Mucosa of descending colon (tissue), 3 donors: Measurements from ENCODE around the gene CD74. TPM values are rescaled to one million over a fixed set of nuclear protein-coding genes. Genes with fewer than 3 reads are reported as not detected.
A peak's percentile ranks its signal among the peaks of the same experiment; 100 is the strongest.

Source experiments
- ATAC-seq: fragments of 200-7000 bp; cut with Tn5 transposase; one replicate; pipeline ENCODE4 v1.9.1; 2020; ENCODE audit warnings: mild to moderate bottlenecking, moderate library complexity
- DNase-seq, 3 donors: peaks; one replicate each; pipeline ENCODE4 v3.0.0-alpha.2; 2020
- H3K36me3 ChIP-seq: fragments of 200-600 bp; one replicate; pipeline ENCODE4 v1.8.0; 2021; ENCODE audit warnings: low read depth, mild to moderate bottlenecking
- H3K4me1 ChIP-seq: fragments of 200-600 bp; one replicate; pipeline ENCODE4 v1.8.0; 2021; ENCODE audit warnings: low read depth, mild to moderate bottlenecking
- H3K4me3 ChIP-seq: fragments of 200-600 bp; one replicate; pipeline ENCODE4 v1.8.0; 2021; ENCODE audit warnings: mild to moderate bottlenecking
- H3K9me3 ChIP-seq: fragments of 200-600 bp; one replicate; pipeline ENCODE4 v1.8.0; 2021; ENCODE audit warnings: mild to moderate bottlenecking
- intact Hi-C, 2 donors: fragments of 100-400 bp; cut with DNase I in 1 of 2; cut with micrococcal nuclease in 1 of 2; formaldehyde crosslinking; loops; one replicate each; pipeline versions ENCODE4 v1.11.0 to v1.11.1; 2022; cut with DNase I, micrococcal nuclease
- total RNA-seq, 3 donors: library from RNA; stranded (reverse); fragmentation: NEBNext Ultra II Directional in 2 of 3; extraction: Animal tissue kit (Norgen Biotek cat#: 25700) in 2 of 3; gene quantifications; one replicate each; pipeline versions ENCODE4 v1.2.1 to v1.2.4, GENCODE V29; 2021 to 2023
- TF ChIP-seq, protein P1 (sequence below): fragments of 200-600 bp; IDR thresholded peaks from one replicate; pipeline ENCODE4 v1.8.0; 2022; ENCODE audit warnings: antibody characterized with exemption, mild to moderate bottlenecking
- donor health status: DM: no; HTN: no; CAD: no; lungs with moderate emphysema.
- donor health status: DM: no; HTN: no; CAD: no.
- donor health status: DM: no; HTN: yes; CAD: no.

Gene CD74
- total RNA-seq, 3 donors from 2014 or later = 198 to 1,033 (median 284) TPM

DNA sequence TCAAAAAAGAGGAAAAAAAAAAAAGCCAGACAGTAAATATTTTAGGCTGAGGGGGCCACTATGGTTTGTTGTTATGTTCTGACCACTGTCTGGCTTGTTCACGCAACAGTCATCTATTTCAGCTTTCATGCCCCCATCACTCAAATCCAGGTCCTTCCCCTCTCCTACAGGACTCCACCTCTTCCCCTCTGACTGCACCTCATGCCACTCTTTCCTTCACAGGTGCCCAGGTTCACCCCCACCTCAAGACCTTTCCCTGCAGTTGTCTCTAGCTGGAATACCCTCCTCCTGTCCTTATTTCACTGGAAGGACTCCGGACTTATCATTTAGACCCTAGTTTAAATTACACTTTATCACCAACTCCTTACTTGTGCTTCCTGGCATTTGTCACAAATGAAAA is 33.4 kb upstream of the CD74 start:
- Histone ChIP-seq H3K4me3 (no peak overlapping the region), H3K36me3 (peaks cover 13% of the 10 kb centered on the region), H3K4me1 (peaks cover 12% of the 10 kb centered on the region), H3K9me3 (no peaks in the 10 kb centered on the region)
- ATAC-seq (no peak), DNase-seq (no peak)
- intact Hi-C loops = no loop called here
- TF ChIP-seq, protein P1, sequence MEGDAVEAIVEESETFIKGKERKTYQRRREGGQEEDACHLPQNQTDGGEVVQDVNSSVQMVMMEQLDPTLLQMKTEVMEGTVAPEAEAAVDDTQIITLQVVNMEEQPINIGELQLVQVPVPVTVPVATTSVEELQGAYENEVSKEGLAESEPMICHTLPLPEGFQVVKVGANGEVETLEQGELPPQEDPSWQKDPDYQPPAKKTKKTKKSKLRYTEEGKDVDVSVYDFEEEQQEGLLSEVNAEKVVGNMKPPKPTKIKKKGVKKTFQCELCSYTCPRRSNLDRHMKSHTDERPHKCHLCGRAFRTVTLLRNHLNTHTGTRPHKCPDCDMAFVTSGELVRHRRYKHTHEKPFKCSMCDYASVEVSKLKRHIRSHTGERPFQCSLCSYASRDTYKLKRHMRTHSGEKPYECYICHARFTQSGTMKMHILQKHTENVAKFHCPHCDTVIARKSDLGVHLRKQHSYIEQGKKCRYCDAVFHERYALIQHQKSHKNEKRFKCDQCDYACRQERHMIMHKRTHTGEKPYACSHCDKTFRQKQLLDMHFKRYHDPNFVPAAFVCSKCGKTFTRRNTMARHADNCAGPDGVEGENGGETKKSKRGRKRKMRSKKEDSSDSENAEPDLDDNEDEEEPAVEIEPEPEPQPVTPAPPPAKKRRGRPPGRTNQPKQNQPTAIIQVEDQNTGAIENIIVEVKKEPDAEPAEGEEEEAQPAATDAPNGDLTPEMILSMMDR = no peak

DNA sequence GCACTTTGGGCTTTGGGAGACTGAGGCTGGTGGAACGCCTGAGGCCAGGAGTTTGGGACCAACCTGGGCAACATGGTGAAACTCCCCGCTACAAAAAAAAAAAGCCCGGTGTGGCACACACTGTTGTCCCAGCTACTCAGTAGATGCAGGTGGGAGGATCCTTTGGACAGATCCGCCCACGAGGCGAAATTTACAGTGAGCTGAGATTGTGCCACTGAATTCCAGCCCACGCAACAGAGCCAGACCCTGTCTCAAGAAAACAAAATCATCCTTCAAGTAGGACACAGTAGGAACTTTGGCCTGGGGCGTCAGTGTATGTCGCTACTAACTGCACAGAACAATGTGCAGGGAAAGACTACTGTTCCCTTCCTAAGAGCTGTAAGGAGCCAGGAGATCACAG is 32.1 kb upstream of the CD74 start:
- Histone ChIP-seq H3K4me3 (no peak overlapping the region), H3K4me1 (peaks cover 12% of the 10 kb centered on the region), H3K9me3 (no peaks in the 10 kb centered on the region), H3K36me3 (peaks cover 13% of the 10 kb centered on the region)
- no peak for ATAC-seq
- TF ChIP-seq, protein P1 = no peak
- no peak for DNase-seq
- intact Hi-C loops = no loop called here

DNA sequence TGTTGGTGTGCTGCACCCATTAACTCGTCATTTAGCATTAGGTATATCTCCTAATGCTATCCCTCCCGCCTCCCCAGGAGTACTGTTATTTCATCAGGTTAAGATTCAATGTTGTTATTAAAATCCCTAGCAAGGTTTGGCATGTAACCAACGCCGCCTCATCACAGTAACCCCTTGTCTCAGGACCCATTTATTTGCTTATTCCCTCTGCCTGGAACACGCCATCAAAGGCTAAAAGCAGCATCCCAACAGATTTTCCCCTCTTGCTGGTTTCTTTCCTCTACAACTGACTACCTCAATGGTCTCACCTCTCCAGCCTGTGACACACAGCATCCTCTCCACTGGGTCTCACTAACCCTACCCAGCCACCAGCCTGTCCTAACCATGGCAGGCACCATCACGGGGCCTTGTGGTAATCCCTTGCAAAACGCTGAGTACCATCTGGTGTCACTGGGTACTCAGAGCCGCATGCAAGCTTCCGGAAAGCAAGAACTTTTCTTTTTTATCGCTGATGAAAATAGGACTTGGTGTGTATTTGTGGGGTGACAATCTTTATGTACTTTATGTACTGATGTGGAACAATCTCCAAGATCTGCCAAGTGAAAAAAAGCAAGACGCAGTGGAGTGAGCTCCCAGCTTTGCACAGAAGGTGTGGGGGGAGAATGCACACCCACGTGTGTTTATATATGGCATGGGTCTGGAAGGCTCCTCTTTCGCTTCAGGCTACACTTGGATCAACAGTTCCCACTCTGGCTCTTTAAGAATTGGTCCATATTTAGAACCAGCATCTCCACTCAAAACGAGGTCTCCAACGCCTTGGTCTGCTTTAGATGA is 30.7 kb upstream of the CD74 start:
- intact Hi-C loops = no loop called here
- H3K36me3 ChIP-seq = peaks cover 13% of the 10 kb centered on the region
- ATAC-seq = no peak

DNA sequence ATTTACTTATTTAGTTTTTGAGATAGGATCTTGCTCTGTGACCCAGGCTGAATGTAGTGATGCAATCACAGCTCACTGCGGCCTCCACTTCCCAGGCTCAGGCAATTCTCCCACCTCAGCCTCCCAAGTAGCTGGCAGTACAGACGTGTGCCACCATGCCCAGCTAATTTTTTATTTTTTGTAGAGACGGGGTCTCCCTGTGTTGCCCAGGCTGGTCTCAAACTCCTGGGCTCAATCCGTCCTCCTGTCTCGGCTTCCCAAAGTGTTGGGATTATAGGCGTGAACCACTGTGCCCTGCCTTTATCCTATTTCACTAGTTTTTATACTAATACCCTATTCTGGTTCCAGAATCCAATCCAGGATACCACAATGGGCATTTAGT is 30.0 kb upstream of the CD74 start:
- intact Hi-C loops = no loop called here
- Histone ChIP-seq H3K4me3 (no peak overlapping the region), H3K9me3 (no peaks in the 10 kb centered on the region), H3K36me3 (peaks cover 13% of the 10 kb centered on the region), H3K4me1 (peaks cover under 1% of the 10 kb centered on the region)
- ATAC-seq (no peak), DNase-seq (no peak)
- TF ChIP-seq, protein P1 = no peak

More for the DNA sequence above, 30.7 kb upstream of the CD74 start:
- DNase-seq = no peak
- Histone ChIP-seq H3K4me1 (peaks cover 9% of the 10 kb centered on the region), H3K9me3 (no peaks in the 10 kb centered on the region), H3K4me3 (no peak overlapping the region)
- TF ChIP-seq, protein P1 = no peak

DNA sequence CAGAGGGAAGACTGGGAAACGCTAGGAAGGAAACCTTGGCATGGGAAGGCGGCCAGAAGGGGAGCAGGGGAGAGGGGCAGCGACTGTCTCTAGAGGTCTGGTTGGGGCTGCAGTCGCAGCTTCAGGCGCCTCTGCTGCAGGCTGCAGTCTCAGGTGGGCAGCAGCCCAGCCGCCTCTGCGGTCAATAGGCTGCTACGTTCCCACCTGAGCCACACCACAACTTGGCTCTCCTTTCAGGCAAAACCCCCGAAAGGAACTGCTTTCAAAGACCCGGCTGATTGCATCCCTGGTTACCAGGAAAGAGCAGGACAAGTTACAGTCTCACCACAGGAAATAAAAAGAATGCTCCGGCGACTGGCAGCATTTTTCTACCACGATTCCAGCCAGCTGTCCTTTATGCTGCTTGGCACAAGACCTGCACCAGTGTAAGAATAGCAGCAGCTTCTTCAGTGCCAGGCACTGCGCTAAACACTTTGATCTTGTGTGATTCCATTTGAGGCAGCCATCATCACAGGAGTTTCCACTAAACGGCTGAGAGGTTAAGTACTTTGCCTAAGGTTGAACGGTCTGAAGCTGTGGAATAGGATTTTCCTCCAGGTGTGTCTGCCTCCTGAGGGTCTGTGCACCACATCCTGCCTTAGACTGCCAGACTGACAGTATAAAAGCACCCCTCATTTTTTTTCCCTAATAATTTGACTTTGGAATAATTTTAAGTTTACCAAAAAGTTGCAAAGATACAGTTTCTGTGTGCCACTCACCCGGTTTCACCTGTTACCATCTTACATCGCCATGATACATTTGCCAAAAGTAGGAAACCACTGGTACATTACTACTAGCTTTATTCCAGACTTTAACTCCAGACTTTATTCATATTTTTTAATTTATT is 29.3 kb upstream of the CD74 start:
- ATAC-seq = peak; percentile 6
- H3K36me3 ChIP-seq = peaks cover 13% of the 10 kb centered on the region

More for the DNA sequence above, 29.3 kb upstream of the CD74 start:
- intact Hi-C loops = no loop called here
- no peak for DNase-seq
- H3K4me3 ChIP-seq = no peak overlapping the region
- TF ChIP-seq, protein P1 = no peak
- H3K9me3 ChIP-seq = no peaks in the 10 kb centered on the region
- H3K4me1 ChIP-seq = no peaks in the 10 kb centered on the region
